IPS DF 4.7 (cell line): ENCODE measurements around the gene LCN1.

ENCODE experiments used
- DNase-seq: peaks from one replicate; pipeline ENCODE4 v3.0.0-alpha.2; 2013; ENCODE audit warnings: low spot score; ENCODE audit errors: extremely low read depth

LCN1 gene

DNA sequence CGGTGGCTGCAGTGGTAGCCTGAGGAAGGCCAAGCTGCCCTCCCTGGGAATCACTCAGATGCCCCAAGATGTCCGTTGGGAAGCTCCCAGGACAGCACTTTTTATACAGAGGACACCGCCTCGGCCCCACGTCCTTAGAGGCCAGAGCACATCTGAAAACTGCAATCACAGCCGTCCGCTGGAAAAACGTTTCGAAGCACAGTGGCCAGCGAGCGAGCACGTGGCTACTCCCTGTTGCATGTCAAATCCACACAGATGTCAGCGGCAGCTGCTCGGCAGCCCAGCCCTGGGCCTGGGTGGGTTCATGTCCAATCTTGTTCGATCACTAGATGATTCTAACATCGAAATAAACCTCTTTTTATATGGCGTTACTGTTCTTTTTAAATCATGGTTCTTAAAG lies 32.7 kb upstream of the LCN1 start:
- DNase-seq: no peak

DNA sequence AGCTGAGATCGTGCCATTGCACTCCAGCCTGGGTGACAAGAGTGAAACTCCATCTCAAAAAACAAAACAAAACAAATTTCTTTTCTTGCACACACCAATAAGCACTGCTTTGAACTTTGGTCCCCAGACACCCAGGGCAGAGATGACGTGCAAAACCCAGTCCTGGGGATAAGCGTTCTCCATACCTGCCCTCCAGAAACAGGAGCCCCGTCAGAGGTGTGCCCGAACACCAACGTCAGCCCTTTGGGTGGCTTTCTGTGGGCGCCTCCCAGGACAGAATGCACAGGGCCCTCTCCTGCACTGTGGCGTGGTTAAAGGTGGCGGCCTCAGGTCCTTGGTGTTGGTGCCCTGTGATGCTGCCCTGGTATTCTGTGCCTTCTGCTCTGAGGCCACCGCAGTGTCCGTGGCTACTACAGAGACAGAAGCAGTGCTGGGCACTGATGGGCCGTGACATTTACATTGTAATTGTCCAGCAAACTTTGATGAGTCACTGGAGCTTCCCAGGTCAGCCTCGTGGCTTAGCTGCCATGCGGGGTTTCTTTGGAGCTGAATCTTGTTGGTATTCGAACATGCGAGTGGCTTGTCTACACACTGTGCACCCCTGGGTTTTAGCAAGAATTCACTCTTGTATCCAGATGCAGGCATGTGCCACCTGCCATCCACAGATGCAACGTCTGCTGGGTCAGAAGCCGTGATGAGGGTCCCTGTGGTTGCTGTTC lies 31.9 kb upstream of the LCN1 start:
- DNase-seq: no peak

DNA sequence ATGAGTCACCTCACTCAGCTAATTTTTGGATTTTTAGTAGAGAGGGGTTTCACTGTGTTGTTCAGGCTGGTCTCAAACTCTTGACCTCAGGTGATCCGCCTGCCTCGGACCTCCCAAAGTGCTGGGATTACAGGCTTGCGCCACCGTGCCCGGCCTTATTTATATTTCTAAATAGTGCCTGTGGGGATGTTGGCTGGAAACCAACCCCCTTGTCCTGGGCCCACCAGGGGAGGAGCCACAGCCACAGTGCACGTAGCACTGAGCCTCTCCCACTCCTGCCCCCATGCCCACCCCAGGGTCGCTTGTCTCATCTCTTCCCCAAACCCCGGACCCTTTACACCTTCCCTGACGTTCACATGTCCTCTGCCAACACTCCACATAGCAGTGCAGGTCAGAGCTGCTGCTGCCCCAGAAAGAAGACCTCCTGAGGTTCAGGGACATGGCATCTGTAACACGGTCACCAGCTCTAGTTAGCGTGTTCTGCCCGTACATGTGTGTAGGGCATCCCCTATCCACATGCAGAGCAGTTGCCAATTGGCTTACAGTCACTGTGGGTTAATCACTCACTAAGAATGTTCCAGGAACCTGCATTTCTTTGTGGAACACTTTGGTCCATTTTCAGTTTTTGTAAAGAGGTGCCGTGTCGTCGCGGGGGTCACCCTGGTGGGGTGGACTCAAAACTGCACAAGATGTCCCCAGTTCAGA lies 30.9 kb upstream of the LCN1 start:
- DNase-seq: no peak

- DNase-seq: no peak
Measured at GRCh38 chr9:135490980-135491464, 30.2 kb upstream of the LCN1 start.

DNA sequence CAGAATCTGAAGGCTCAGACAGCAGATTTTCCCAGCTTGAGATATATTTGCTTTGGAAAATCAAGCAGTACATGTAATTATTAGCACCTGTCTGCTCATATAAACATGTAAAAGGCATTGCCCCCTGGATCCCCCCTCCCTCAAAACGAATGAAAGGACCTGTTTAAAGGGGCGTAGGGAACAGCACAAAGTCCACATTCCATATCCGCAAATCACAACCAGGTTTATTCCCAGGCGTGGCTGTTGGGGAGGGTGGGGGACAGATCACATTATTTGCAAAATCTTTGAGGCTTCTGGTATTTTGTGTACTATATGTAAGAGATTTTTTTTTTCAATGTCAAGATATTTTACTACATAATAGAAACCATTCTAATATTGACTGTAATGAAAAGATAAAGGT lies 29.5 kb upstream of the LCN1 start:
- DNase-seq: no peak

- DNase-seq: no peak
Measured at GRCh38 chr9:135492886-135493669, 28.2 kb upstream of the LCN1 start.

DNA sequence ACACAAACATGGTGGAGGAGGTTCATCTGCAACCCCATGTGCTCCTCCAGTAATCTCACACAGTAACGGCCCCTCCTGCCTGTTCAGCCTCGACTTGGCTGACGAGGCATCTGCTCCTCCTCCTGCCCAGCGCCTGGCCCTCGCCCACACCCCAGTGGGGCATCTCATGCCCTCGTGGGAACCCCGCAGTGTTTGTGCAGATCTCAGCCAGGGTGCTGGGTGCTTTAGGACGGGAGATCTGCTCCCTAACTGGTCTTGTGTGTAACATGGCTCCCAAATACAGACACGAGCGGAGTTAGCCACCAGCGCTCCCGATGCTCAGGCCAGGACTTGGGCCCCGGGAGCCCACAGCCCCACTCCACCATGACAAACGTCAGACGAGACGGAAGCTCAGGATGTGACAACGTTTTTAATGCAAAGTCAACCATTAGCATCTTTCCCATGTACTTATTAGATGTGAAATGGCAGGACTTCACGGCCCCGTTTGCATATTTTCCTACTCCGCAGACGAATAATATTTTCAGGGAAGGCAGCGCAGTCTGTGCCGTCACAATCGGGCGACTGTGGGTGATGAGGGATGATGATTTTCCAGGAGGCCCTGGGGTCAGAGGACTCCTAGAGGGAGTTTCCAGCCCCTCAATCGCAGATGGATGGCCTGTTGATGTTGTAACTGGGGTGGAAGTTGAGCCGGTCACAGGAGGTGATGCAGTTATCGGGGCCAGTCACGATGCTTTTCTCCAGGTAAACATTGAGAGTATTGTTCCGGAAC lies 26.3 kb upstream of the LCN1 start:
- no peak for DNase-seq

- no peak for DNase-seq
Measured at GRCh38 chr9:135498381-135499126, 22.7 kb upstream of the LCN1 start.

DNA sequence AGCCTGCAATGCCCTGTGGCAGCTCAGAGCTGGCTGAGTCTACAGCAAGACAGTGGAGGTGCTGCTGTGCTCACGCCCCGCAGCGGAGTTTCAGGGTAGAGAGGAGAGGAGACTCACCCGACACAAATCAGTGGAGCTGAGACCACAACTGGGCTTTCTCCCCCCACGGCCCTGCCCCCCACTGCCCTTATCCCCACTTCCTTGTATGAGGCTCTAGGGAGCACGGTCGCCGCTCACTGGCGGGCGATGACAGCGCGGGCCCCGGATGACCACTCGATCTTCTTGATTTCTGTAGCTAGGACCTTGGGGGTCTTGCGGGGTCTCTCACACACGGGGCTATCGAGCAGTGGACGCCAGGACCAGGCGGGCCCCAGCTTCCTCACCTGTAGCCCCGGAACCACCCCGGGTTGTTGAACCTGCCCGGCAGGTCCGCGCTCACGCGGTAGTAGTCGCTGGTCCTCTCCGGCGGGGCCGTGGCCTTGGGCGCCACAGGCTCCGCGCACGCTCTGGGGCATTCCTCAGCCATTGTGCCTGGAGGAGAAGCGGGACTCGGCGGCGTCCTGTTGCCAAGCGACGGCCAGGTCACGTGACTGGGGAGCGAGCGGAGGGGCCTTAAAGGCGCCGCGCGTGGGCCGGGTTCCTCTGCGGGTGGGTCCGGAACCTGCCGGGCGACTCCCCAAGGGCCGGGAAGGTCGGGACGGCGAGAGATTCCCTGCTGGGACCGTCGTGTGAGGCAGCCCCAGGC lies 21.7 kb upstream of the LCN1 start:
- DNase-seq: no peak

DNA sequence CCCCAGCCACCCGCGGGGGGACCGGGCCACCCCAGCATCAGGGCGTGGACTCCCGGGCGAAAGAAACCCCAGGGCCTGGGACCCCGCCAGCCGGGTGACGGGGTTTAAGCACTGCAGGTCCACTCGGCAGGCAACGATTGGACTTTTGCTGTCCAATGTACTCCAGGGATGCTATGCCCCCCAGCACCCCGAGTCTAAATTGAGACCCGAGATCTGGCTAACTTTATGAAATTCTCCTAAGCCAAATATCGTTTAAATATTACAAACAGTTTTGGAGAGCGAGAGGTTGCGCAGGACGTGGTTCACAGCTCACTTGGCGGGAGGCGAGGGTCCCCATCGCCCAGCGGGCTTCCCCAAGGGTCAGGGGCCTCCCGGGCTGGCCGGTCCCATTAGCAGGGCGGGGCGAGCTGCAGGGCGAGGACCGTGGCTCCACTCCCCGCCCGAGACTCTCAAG lies 21.1 kb upstream of the LCN1 start:
- DNase-seq: no peak

DNA sequence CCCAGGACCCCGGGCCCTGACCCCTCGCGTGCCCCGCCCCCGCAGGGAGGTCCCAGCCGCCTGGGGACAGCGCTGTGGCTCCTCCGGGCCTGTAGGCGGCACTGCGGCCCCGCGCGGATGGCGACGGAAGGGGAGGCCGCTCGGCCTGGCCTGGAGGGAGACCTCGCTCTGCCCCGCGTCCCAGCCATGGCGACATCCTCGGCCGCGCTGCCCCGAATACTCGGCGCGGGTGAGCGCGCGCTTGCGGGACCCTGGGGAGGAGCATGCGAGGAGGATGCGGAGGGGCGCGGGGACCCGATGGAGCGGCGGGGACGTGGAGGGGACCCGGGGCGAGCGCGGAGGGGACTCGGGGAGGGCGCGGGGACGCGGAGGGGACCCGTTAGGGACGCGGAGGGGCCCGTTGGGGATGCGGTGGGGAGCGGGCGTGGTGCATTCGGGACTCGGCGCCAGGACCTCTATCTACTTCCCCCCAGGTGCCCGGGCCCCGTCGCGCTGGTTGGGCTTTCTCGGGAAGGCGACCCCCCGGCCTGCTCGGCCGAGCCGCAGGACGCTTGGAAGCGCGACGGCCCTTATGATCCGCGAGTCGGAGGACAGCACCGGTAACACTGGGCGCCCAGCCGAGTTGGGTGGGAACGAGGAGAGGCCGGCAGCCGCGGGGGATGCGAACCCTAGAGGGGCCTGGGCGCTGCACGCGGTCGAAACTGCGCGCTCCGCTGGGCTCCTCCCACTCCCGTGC lies 20.5 kb upstream of the LCN1 start, which contains the start of gene MRPS2:
Gene MRPS2 (plus strand): TSS at position 158 of the 736 bp plus-strand sequence. CDS start 29 bp downstream, at position 187.
- no peak for DNase-seq

GRCh38 chr9:135501261-135502167 lies 19.7 kb upstream of the LCN1 start:
- DNase-seq: no peak

- DNase-seq: no peak
Measured at GRCh38 chr9:135502168-135502872, 18.9 kb upstream of the LCN1 start.

GRCh38 chr9:135502873-135503321 lies 18.3 kb upstream of the LCN1 start:
- no peak for DNase-seq

GRCh38 chr9:135503371-135504261 lies 17.6 kb upstream of the LCN1 start:
- no peak for DNase-seq
